Naive thymus-derived CD8-positive, alpha-beta T cell (primary cell): Measurements from ENCODE around the gene SRCIN1. TPM values are rescaled to one million over a fixed set of nuclear protein-coding genes. Genes with fewer than 3 reads are reported as not detected.
"Not testable (repeated sequence)": the region's sequence is repeated elsewhere in the genome, so short reads cannot be mapped to it uniquely, and the experiment has no call there.

Experiments used
- ATAC-seq, 2 donors: fragments of 150-1000 bp; cut with Tn5 transposase in 1 of 2; sonication (Bioruptor Pico), chemical (Tn5 transposase) in 1 of 2; 1 replicate in 1 of 2; 2 replicates in 1 of 2; pipeline ENCODE4 v1.10.0; 2021; ENCODE audit warnings: mild to moderate bottlenecking in 2 of 2, moderate library complexity in 2 of 2
- POLR2A ChIA-PET: fragments of 350-600 bp; sonication (Branson Sonifier 250); formaldehyde crosslinking; loops from one replicate; lab custom pipeline; 2021; ENCODE audit warnings: antibody characterized with exemption; lab: Charles Lee
- DNase-seq, 10 donors: peaks; one replicate each; pipeline versions ENCODE4 v3.0.0 to v3.0.0-alpha.2; 2020 to 2022
- H3K27ac Mint-ChIP-seq, 10 donors: one replicate each; pipeline ENCODE4 v1.8.0; 2020 to 2022; ENCODE audit warnings: mild to moderate bottlenecking in 10 of 10, mixed read lengths in 10 of 10, moderate library complexity in 4 of 10, inconsistent platforms in 1 of 10
- H3K27me3 Mint-ChIP-seq, 5 donors: one replicate each; pipeline ENCODE4 v1.8.0; 2021 to 2022; ENCODE audit warnings: mixed read lengths in 5 of 5
- H3K36me3 Mint-ChIP-seq, 3 donors: one replicate each; pipeline ENCODE4 v1.8.0; 2020 to 2022; ENCODE audit warnings: mixed read lengths in 3 of 3, mild to moderate bottlenecking in 2 of 3, inconsistent platforms in 1 of 3
- H3K4me1 Mint-ChIP-seq, 4 donors: one replicate each; pipeline ENCODE4 v1.8.0; 2021 to 2022; ENCODE audit warnings: mixed read lengths in 4 of 4
- H3K4me3 Mint-ChIP-seq, 10 donors: one replicate each; pipeline ENCODE4 v1.8.0; 2020 to 2022; ENCODE audit warnings: mild to moderate bottlenecking in 10 of 10, mixed read lengths in 10 of 10, moderate library complexity in 6 of 10, inconsistent platforms in 1 of 10
- H3K9me3 Mint-ChIP-seq, 9 donors: one replicate each; pipeline ENCODE4 v1.8.0; 2020 to 2022; ENCODE audit warnings: mixed read lengths in 9 of 9, mild to moderate bottlenecking in 3 of 9, inconsistent platforms in 1 of 9, moderate library complexity in 1 of 9
- polyA plus RNA-seq, 3 donors: library from polyadenylated mRNA; unstranded; fragments of 300-500 nt; fragmentation: Illumina TruSeq; gene quantifications; one replicate each; pipeline ENCODE4 v1.2.3, GENCODE V29; 2021
- total RNA-seq, 8 experiments: library from RNA in 2 of 8; stranded (reverse) in 2 of 8; gene quantifications; one replicate each; pipeline ENCODE4 v1.2.3 and lab custom pipeline; 2021 to 2026

SRCIN1 gene, protein sequence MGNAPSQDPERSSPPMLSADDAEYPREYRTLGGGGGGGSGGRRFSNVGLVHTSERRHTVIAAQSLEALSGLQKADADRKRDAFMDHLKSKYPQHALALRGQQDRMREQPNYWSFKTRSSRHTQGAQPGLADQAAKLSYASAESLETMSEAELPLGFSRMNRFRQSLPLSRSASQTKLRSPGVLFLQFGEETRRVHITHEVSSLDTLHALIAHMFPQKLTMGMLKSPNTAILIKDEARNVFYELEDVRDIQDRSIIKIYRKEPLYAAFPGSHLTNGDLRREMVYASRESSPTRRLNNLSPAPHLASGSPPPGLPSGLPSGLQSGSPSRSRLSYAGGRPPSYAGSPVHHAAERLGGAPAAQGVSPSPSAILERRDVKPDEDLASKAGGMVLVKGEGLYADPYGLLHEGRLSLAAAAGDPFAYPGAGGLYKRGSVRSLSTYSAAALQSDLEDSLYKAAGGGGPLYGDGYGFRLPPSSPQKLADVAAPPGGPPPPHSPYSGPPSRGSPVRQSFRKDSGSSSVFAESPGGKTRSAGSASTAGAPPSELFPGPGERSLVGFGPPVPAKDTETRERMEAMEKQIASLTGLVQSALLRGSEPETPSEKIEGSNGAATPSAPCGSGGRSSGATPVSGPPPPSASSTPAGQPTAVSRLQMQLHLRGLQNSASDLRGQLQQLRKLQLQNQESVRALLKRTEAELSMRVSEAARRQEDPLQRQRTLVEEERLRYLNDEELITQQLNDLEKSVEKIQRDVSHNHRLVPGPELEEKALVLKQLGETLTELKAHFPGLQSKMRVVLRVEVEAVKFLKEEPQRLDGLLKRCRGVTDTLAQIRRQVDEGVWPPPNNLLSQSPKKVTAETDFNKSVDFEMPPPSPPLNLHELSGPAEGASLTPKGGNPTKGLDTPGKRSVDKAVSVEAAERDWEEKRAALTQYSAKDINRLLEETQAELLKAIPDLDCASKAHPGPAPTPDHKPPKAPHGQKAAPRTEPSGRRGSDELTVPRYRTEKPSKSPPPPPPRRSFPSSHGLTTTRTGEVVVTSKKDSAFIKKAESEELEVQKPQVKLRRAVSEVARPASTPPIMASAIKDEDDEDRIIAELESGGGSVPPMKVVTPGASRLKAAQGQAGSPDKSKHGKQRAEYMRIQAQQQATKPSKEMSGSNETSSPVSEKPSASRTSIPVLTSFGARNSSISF
- total RNA-seq, result under 1 TPM; 0.16 to 0.60 TPM
- polyA plus RNA-seq, result not detected
- total RNA-seq (lab: John Stamatoyannopoulos, UW), result 0 to 0.43 (median 0) reads per million in 6 experiments

DNA sequence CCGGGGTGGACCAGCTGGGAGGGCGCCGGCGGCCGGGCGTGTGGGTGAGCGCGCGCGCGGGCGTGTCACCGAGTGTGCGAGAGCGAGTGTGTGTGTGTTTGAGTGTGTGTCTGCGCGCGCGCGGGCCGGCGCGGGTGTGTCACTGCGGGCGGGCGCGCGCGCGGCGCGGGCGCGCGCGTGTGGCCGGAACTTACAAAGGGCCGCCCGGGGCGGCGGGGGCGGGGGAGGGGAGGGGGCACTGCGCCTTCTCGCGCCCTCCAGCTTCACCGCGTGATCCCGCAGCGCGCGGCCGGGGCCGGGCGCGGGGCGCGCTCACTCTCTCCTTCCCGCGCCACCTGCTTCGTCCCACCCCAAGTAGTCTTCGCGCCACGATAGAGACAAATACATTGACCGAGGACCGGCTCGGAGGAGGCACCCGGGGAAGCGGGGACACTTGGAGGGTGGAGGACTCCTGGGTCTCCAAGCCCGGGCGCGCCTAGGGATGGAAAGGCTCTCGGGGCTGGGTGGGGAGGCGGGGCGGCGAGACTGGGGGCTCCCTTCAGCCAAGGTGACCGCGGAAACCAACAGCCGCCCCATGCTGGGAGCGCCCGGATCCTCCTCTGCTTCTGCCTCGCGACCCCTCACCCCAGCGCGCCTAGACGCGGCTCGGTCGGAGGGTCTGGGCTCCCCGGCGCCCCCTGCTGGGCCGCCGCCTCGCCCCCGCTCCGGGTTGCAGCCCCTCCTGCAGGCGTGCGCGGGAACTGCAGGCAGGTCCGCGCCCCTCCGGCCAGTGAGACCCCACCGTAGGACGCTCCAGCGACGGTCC, at the start of gene SRCIN1:
SRCIN1 (minus strand) TSS at position 112 of the 805 bp plus-strand sequence. CDS start 247 bp downstream, outside the sequence.
- POLR2A ChIA-PET, result no interaction called here
- peaks cover 17 to 78% (median 36%) of the 10 kb centered on the region in 5 donors for H3K27me3 Mint-ChIP-seq
- peak; percentile 34 to 57 for ATAC-seq
- H3K27ac Mint-ChIP-seq, result no peak within 1 kb of the TSS
- H3K4me3 Mint-ChIP-seq, result peak within 1 kb of the TSS; percentile 60 to 81 (median 73)
- no peaks in the 10 kb centered on the region for H3K9me3 Mint-ChIP-seq
- H3K36me3 Mint-ChIP-seq, result peaks cover 0 to 3% (median 0%) of the 10 kb centered on the region in 3 donors
- peaks cover 16 to 33% (median 19%) of the 10 kb centered on the region in 4 donors for H3K4me1 Mint-ChIP-seq
- peak in 8 of 10 donors; percentile 10 to 74 (median 36) for DNase-seq

DNA sequence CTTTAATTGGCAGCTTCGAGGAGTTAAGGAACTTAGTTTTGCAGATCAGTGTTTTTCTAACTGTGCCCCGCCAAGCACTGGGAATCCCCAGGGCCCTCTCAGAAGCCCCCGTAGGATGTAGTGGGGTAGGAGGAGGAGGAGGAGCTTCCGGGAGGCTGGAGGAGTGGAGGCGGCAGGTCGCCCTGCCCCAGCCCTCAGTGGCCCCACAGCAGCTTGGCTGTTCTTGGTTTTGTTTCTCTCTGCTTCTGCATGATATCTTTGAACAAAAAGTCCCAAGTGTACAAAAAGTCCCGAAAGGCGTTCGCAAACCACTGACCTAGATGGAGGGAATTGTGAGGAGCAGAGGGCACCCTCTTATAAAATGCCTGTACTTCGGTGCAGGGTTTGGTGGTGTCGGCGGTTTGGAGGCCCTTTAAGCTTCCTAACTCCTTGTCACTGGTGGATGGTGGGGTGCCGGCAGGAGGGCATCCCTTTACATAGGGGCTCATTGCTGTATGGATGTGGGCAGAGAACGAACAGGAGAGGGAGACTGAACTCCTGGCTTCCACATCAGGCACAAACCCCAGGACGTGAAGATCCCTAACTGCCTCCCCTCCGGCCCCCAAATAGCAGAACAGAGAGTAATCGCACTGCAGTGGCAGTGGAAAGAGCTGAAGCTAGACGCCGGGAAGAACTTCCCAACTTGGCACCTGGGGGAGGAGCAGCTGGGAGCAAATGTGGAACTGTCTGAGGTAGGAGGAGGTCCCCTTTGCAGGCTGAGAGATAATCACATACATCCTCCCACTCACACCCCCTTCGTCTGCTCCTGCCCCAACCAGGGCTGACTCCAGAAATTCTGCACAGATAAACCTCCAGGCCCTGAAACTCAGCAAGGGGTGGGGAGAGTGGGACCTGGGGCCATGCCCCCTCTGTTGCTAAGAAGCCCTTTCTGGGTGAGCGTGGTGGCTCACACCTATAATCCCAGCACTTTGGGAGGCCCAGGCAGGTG, 49.0 kb upstream of the SRCIN1 start:
- no peak for DNase-seq
- POLR2A ChIA-PET, result no interaction called here
- Mint-ChIP-seq H3K27ac (peak overlapping the region in 1 of 10 donors; percentile 60), H3K4me3 (peak overlapping the region in 5 of 10 donors; percentile 8 to 60 (median 40)), H3K4me1 (peaks cover 13 to 28% (median 26%) of the 10 kb centered on the region in 4 donors), H3K36me3 (no peaks in the 10 kb centered on the region), H3K9me3 (no peaks in the 10 kb centered on the region), H3K27me3 (peaks cover 4 to 39% (median 14%) of the 10 kb centered on the region in 5 donors)
- ATAC-seq, result peak; percentile 37 to 61

DNA sequence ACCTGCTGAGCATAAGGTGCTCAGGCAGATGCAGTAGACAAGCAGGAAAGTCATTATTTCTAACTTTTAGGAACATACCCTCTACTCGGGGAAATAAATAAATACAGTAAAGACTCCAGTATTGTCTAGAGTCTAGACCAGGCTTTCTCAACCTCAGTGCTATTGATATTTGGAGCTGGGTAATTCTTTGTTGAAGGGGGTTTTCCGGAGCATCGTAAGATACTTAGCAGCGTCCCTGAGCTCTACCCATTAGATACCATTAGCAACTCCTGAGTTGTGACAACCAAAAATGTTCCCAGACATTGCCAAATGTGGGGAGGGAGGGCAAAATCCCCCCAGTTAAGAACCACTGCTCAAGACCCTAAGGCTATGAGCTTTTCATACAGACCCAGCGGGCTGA, 47.9 kb upstream of the SRCIN1 start:
- POLR2A ChIA-PET, result no interaction called here
- no peak for ATAC-seq

DNA sequence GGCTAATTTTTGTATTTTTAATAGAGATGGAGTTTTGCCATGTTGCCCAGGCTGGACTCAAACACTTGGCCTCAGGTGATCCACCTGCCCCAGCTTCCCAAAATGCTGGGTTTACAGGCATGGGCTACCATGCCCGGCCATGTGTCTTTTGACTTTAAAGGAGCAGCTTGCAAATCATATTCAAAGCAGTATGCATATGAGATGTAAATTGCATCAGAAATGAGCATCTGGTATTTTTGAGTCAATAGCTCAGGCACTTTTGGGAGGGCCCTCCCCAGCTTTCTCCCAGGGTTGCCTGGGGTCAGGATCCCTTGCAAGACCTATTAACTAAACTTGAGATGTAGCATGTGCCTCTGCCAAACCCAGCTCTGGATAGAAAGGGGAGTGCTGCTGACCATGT, 47.5 kb upstream of the SRCIN1 start:
- ATAC-seq (no peak), DNase-seq (no peak)
- POLR2A ChIA-PET, result no interaction called here
- no peaks in the 10 kb centered on the region for H3K9me3 Mint-ChIP-seq
- peaks cover 4 to 32% (median 14%) of the 10 kb centered on the region in 5 donors for H3K27me3 Mint-ChIP-seq
- no peak overlapping the region for H3K27ac Mint-ChIP-seq
- no peak overlapping the region for H3K4me3 Mint-ChIP-seq
- H3K4me1 Mint-ChIP-seq, result peaks cover 7 to 20% (median 17%) of the 10 kb centered on the region in 4 donors
- no peaks in the 10 kb centered on the region for H3K36me3 Mint-ChIP-seq

More for the DNA sequence above, 47.9 kb upstream of the SRCIN1 start:
- H3K4me1 Mint-ChIP-seq, result peaks cover 11 to 25% (median 21%) of the 10 kb centered on the region in 4 donors
- no peaks in the 10 kb centered on the region for H3K36me3 Mint-ChIP-seq
- peaks cover 4 to 36% (median 14%) of the 10 kb centered on the region in 5 donors for H3K27me3 Mint-ChIP-seq
- no peak for DNase-seq
- H3K4me3 Mint-ChIP-seq, result no peak overlapping the region
- no peak overlapping the region for H3K27ac Mint-ChIP-seq
- no peaks in the 10 kb centered on the region for H3K9me3 Mint-ChIP-seq

DNA sequence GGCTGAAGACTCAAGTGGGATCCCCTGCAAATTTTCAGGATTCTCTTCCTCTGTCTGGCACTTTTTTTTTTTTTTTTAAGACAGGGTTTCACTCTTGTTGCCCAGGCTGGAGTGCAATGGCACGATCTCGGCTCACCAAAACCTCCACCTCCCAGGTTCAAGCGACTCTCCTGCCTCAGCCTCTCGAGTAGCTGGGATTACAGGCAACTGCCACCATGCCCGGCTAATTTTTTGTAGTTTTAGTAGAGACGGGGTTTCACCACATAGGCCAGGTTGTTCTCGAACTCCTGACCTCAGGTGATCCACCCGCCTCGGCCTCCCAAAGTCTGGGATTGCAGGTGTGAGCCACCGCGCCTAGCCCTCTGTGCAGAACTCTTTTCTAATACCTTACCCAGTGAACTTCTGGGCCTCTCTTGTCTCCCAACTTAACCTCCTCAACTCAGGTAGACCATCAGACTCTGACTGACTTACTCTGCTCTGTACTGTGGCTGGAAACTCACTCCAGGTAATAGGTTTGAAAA, 45.0 kb upstream of the SRCIN1 start:
- peaks cover 2 to 11% (median 7%) of the 10 kb centered on the region in 4 donors for H3K4me1 Mint-ChIP-seq
- H3K4me3 Mint-ChIP-seq, H3K36me3 Mint-ChIP-seq, POLR2A ChIA-PET, H3K9me3 Mint-ChIP-seq, DNase-seq, H3K27ac Mint-ChIP-seq, ATAC-seq: not testable (repeated sequence)
- H3K27me3 Mint-ChIP-seq, result peaks cover 2 to 23% (median 7%) of the 10 kb centered on the region in 5 donors

DNA sequence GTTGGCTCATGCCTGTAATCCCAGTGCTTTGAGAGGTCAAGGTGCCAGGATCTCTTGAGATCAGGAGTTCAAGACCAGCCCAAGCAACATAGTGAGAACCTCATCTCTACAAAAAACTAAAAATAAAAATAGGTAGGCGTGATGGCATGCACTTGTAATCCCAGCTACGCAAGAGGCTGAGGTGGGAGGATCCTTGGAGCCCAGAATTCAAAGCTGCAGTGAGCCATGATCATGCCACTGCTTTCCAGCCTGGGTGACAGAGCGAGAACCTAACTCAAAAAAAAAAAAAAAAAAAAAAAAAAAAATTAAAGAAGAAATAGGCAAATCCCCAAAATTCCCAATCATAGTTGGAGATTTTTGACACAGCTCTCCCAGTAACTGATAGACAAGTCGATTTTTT, 32.2 kb upstream of the SRCIN1 start:
- Mint-ChIP-seq H3K9me3 (no peaks in the 10 kb centered on the region), H3K27me3 (peaks cover 9 to 48% (median 30%) of the 10 kb centered on the region in 5 donors), H3K27ac (no peak overlapping the region), H3K36me3 (peaks cover 0 to 12% (median 0%) of the 10 kb centered on the region in 3 donors), H3K4me3 (no peak overlapping the region), H3K4me1 (no peaks in the 10 kb centered on the region)
- POLR2A ChIA-PET, result no interaction called here
- DNase-seq (no peak), ATAC-seq (no peak)

DNA sequence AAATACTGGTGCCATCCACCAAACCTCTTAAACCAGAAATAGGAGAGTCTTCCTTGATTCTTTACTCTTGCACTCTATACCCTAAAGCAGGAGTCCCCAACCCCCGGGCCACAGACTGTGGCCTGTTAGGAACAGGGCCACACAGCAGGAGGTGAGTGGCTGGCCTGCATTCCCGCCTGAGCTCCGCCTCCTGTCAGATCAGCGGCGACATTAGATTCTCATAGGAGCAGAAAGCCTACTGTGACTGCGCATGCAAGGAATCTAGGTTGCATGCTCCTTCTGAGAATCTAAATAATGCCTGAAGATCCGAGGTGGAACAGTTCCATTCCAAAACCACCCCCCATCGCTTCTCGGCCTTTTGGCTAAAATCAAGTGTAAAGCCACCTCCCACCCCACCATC, 30.3 kb upstream of the SRCIN1 start:
- ATAC-seq (no peak), DNase-seq (no peak)
- Mint-ChIP-seq H3K4me3 (no peak overlapping the region), H3K4me1 (no peaks in the 10 kb centered on the region), H3K27me3 (peaks cover 11 to 48% (median 31%) of the 10 kb centered on the region in 5 donors), H3K27ac (no peak overlapping the region), H3K9me3 (peaks cover 0 to 2% (median 0%) of the 10 kb centered on the region in 9 donors), H3K36me3 (peaks cover 0 to 12% (median 0%) of the 10 kb centered on the region in 3 donors)
- POLR2A ChIA-PET, result no interaction called here

DNA sequence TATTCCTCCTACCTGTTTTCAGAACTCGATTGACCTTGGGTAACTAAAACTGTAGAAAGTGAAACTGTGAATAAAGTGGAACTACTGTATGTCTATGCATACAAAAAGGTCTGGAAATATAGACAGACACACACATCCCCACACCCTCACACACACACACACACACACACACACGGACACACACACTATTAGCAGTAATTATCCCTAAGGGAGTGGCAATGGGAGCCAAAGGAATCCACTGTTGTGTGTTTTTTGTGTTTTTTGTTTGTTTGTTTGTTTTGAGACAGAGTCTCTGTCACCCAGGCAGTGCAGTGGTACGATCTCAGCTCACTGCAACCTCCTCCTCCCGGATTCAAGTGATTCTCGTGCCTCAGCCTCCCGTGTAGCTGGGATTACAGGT, 26.6 kb upstream of the SRCIN1 start:
- DNase-seq (no peak), ATAC-seq (no peak)
- Mint-ChIP-seq H3K4me3 (no peak overlapping the region), H3K27me3 (peaks cover 8 to 30% (median 21%) of the 10 kb centered on the region in 5 donors), H3K4me1 (no peaks in the 10 kb centered on the region), H3K27ac (no peak overlapping the region), H3K9me3 (peaks cover 0 to 2% (median 0%) of the 10 kb centered on the region in 9 donors), H3K36me3 (peaks cover 0 to 4% (median 0%) of the 10 kb centered on the region in 3 donors)
- POLR2A ChIA-PET, result no interaction called here

DNA sequence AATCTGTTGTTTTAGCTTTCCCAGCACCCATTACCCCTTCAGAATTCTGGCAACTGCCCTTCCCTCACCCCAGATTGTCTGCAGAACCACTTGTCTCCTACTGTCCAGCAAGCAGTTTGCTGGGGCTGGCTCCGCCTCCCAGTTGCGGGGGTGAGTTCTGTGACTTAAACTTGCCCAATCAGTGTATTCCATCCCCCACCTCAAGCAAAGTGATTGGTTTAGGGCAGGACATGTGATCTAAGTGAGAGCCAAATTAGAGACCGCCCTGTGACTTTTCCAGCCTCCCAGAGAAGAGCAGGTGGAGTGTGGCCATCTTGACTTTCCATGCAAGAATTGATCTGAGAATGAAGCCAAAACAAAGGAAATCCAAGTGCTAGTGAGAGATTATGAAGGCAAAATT, 22.7 kb upstream of the SRCIN1 start:
- H3K27me3 Mint-ChIP-seq, result peaks cover 0 to 23% (median 6%) of the 10 kb centered on the region in 5 donors
- H3K4me1 Mint-ChIP-seq, result peaks cover 0 to 2% (median 0%) of the 10 kb centered on the region in 4 donors
- ATAC-seq (no peak), DNase-seq (no peak)
- no peak overlapping the region for H3K4me3 Mint-ChIP-seq
- H3K27ac Mint-ChIP-seq, result no peak overlapping the region
- POLR2A ChIA-PET, result no interaction called here
- peaks cover 0 to 2% (median 0%) of the 10 kb centered on the region in 9 donors for H3K9me3 Mint-ChIP-seq
- H3K36me3 Mint-ChIP-seq, result no peaks in the 10 kb centered on the region

DNA sequence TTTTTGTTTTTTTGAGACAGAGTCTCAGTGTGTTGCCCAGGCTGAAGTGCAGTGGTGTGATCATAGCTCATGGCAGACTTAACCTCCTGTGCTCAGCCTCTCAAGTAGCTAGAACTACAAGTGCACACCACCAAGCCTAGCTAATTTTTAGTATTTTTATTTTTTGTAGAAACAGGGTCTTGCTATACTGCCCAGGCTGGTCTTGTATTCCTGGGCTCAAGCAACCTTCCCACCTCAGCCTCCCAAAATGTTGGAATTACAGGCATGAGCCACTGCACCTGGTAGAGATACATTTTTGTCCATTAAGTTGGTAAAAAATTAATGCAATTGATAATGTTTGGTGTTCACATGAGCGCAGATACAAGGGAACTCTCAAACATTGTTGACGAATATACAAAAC, 22.2 kb upstream of the SRCIN1 start:
- Mint-ChIP-seq H3K9me3 (peaks cover 0 to 2% (median 0%) of the 10 kb centered on the region in 9 donors), H3K4me1 (peaks cover 0 to 2% (median 0%) of the 10 kb centered on the region in 4 donors), H3K36me3 (no peaks in the 10 kb centered on the region), H3K27me3 (peaks cover under 1 to 24% (median 5%) of the 10 kb centered on the region in 5 donors), H3K27ac (no peak overlapping the region), H3K4me3 (no peak overlapping the region)
- ATAC-seq (no peak), DNase-seq (no peak)
- POLR2A ChIA-PET, result no interaction called here
